ENCODE results near the gene FAM83D. TPM values are rescaled to one million over a fixed set of nuclear protein-coding genes. Genes with fewer than 3 reads are reported as not detected.

FAM83D gene
- total and polyA plus RNA-seq, 2 experiments from 2014 or later, result 33.3 to 91.3 TPM

GRCh38 chr20:38950254-38950653, 24.0 kb downstream of the FAM83D start (continued):
- TF ChIP-seq ZNF462 (CRISPR knock-in tag; IDR thresholded peaks at IDR 0.05), result no peak
- no peak for TF ChIP-seq STAT1 (IDR thresholded peaks at IDR 0.05; ENCODE audit: unreplicated experiment)
- TF ChIP-seq POLR2AphosphoS5 (IDR thresholded peaks at IDR 0.05; ENCODE audit: low read depth), result no peak
- no peak for TF ChIP-seq ZNF331 (CRISPR knock-in tag; IDR thresholded peaks at IDR 0.05; ENCODE audit: low read depth)
- TF ChIP-seq CTCF (conservative IDR thresholded peaks at IDR 0.05; ENCODE audit: low read depth in 2 of 2), result no peak
- TF ChIP-seq ZNF114 (CRISPR knock-in tag; IDR thresholded peaks at IDR 0.05), result no peak
- TF ChIP-seq EZH2phosphoT487 (IDR thresholded peaks at IDR 0.05; ENCODE audit: unreplicated experiment), result no peak
- TF ChIP-seq JUNB (IDR thresholded peaks at IDR 0.05; ENCODE audit: unreplicated experiment), result no peak
- TF ChIP-seq, protein P1, sequence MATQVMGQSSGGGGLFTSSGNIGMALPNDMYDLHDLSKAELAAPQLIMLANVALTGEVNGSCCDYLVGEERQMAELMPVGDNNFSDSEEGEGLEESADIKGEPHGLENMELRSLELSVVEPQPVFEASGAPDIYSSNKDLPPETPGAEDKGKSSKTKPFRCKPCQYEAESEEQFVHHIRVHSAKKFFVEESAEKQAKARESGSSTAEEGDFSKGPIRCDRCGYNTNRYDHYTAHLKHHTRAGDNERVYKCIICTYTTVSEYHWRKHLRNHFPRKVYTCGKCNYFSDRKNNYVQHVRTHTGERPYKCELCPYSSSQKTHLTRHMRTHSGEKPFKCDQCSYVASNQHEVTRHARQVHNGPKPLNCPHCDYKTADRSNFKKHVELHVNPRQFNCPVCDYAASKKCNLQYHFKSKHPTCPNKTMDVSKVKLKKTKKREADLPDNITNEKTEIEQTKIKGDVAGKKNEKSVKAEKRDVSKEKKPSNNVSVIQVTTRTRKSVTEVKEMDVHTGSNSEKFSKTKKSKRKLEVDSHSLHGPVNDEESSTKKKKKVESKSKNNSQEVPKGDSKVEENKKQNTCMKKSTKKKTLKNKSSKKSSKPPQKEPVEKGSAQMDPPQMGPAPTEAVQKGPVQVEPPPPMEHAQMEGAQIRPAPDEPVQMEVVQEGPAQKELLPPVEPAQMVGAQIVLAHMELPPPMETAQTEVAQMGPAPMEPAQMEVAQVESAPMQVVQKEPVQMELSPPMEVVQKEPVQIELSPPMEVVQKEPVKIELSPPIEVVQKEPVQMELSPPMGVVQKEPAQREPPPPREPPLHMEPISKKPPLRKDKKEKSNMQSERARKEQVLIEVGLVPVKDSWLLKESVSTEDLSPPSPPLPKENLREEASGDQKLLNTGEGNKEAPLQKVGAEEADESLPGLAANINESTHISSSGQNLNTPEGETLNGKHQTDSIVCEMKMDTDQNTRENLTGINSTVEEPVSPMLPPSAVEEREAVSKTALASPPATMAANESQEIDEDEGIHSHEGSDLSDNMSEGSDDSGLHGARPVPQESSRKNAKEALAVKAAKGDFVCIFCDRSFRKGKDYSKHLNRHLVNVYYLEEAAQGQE (IDR thresholded peaks at IDR 0.05; ENCODE audit: unreplicated experiment), result no peak
- no peak for TF ChIP-seq NANOG (IDR thresholded peaks at IDR 0.05; ENCODE audit: borderline replicate concordance)
- TF ChIP-seq CREB1 (CRISPR knock-in tag; IDR thresholded peaks at IDR 0.05; ENCODE audit: low read depth), result no peak

Data from GM23338 (cell line).